ENCODE results near the gene ARHGEF4. TPM values are rescaled to one million over a fixed set of nuclear protein-coding genes. Genes with fewer than 3 reads are reported as not detected.

Gene ARHGEF4
- polyA plus RNA-seq, 3 donors, result 0.05 TPM; not detected in 2

GRCh38 chr2:130805613-130806012 is 31.1 kb upstream of the ARHGEF4 start:
- H3K27ac Mint-ChIP-seq, result no peak overlapping the region
- H3K27me3 Mint-ChIP-seq (ENCODE audit: low read depth in 3 of 3), result peaks cover 7 to 17% (median 17%) of the 10 kb centered on the region in 3 donors
- TF ChIP-seq CTCF (IDR thresholded peaks at IDR 0.05), result no peak
- H3K27me3 ChIP-seq (ENCODE audit: control insufficient read depth in 2 of 2, insufficient read depth in 2 of 2, low read length in 2 of 2), result no peaks in the 10 kb centered on the region
- intact Hi-C loops (cut with micrococcal nuclease), result no loop called here
- H3K4me2 ChIP-seq (replicated peaks; ENCODE audit: extremely low read depth, low read length, poor library complexity, severe bottlenecking), result no peak overlapping the region
- H3K36me3 ChIP-seq (replicated peaks in 1 of 2; ENCODE audit: control insufficient read depth in 1 of 2, insufficient read depth in 2 of 2, low read length in 2 of 2), result no peaks in the 10 kb centered on the region
- H2AFZ ChIP-seq (ENCODE audit: insufficient read depth, low read depth, low read length, poor library complexity, severe bottlenecking), result no peak overlapping the region
- no peak overlapping the region for H3K4me3 ChIP-seq (replicated peaks in 1 of 3; ENCODE audit: low read depth in 2 of 3, low read length in 3 of 3)
- H3K9me3 ChIP-seq (replicated peaks in 1 of 2; ENCODE audit: control insufficient read depth in 1 of 2, insufficient read depth in 1 of 2, low read length in 2 of 2), result no peaks in the 10 kb centered on the region
- no peaks in the 10 kb centered on the region for H3K36me3 Mint-ChIP-seq
- no peak overlapping the region for H3K27ac ChIP-seq (ENCODE audit: low read depth in 1 of 2, low read length in 2 of 2)
- H3K4me1 Mint-ChIP-seq, result no peaks in the 10 kb centered on the region
- no peak for DNase-seq
- no CpG with 5 or more reads among the region's 4 CpGs for WGBS (ENCODE audit: insufficient coverage)
- H3K9ac ChIP-seq (ENCODE audit: insufficient read depth, low read length, poor library complexity, severe bottlenecking), result no peak overlapping the region
- no peaks in the 10 kb centered on the region for H3K4me1 ChIP-seq (ENCODE audit: control insufficient read depth in 1 of 2, insufficient read depth in 2 of 2, low read length in 2 of 2)
- H4K20me1 ChIP-seq (ENCODE audit: insufficient read depth, low read length), result no peaks in the 10 kb centered on the region
- H3K9me3 Mint-ChIP-seq, result peaks cover 0 to 3% (median 1%) of the 10 kb centered on the region in 7 donors
- peak overlapping the region in 1 of 2 donors; percentile 32 for H3K4me3 Mint-ChIP-seq
- H3K79me2 ChIP-seq (ENCODE audit: insufficient read depth, low read length), result no peaks in the 10 kb centered on the region

- peaks cover 7 to 17% (median 16%) of the 10 kb centered on the region in 3 donors for H3K27me3 Mint-ChIP-seq (ENCODE audit: low read depth in 3 of 3)
- DNase-seq, result no peak
- H3K27ac Mint-ChIP-seq, result no peak overlapping the region
These were observed 30.3 kb upstream of the ARHGEF4 start for GRCh38 chr2:130806370-130806769.

More at GRCh38 chr2:130806370-130806769, 30.3 kb upstream of the ARHGEF4 start:
- Mint-ChIP-seq H3K9me3 (peaks cover 0 to 3% (median 1%) of the 10 kb centered on the region in 7 donors), H3K36me3 (no peaks in the 10 kb centered on the region), H3K4me3 (no peak overlapping the region), H3K4me1 (no peaks in the 10 kb centered on the region)
- no peak for TF ChIP-seq CTCF (IDR thresholded peaks at IDR 0.05)
- H4K20me1 ChIP-seq (ENCODE audit: insufficient read depth, low read length), result no peaks in the 10 kb centered on the region
- H2AFZ ChIP-seq (ENCODE audit: insufficient read depth, low read depth, low read length, poor library complexity, severe bottlenecking), result no peak overlapping the region
- H3K27ac ChIP-seq (ENCODE audit: low read depth in 1 of 2, low read length in 2 of 2), result no peak overlapping the region
- no peaks in the 10 kb centered on the region for H3K4me1 ChIP-seq (ENCODE audit: control insufficient read depth in 1 of 2, insufficient read depth in 2 of 2, low read length in 2 of 2)
- H3K27me3 ChIP-seq (ENCODE audit: control insufficient read depth in 2 of 2, insufficient read depth in 2 of 2, low read length in 2 of 2), result no peaks in the 10 kb centered on the region
- no peak overlapping the region for H3K4me3 ChIP-seq (replicated peaks in 1 of 3; ENCODE audit: low read depth in 2 of 3, low read length in 3 of 3)
- H3K9ac ChIP-seq (ENCODE audit: insufficient read depth, low read length, poor library complexity, severe bottlenecking), result no peak overlapping the region
- no peaks in the 10 kb centered on the region for H3K36me3 ChIP-seq (replicated peaks in 1 of 2; ENCODE audit: control insufficient read depth in 1 of 2, insufficient read depth in 2 of 2, low read length in 2 of 2)
- whole genome bisulfite sequencing (ENCODE audit: insufficient coverage), result 35% methylated on average over 2 of the region's 4 CpGs
- intact Hi-C loops (cut with micrococcal nuclease), result no loop called here
- no peaks in the 10 kb centered on the region for H3K9me3 ChIP-seq (replicated peaks in 1 of 2; ENCODE audit: control insufficient read depth in 1 of 2, insufficient read depth in 1 of 2, low read length in 2 of 2)
- H3K79me2 ChIP-seq (ENCODE audit: insufficient read depth, low read length), result no peaks in the 10 kb centered on the region
- no peak overlapping the region for H3K4me2 ChIP-seq (replicated peaks; ENCODE audit: extremely low read depth, low read length, poor library complexity, severe bottlenecking)

All from CD14-positive monocyte (primary cell).